ENCODE measurements around the gene NFATC1.

- TF ChIP-seq POLR2AphosphoS5 (IDR thresholded peaks at IDR 0.05) (no peak), CTCF (IDR thresholded peaks at IDR 0.05) (no peak)
Measured at GRCh38 chr18:79502782-79503181, 107.1 kb downstream of the NFATC1 start.
